LoVo (cell line): ENCODE results near the gene PCDHA10.

Source experiments
- DNase-seq: peaks from one replicate; pipeline ENCODE4 v3.0.0-alpha.2; 2016; ENCODE audit warnings: low spot score

Gene PCDHA10

GRCh38 chr5:140882591-140882899, 26.8 kb downstream of the PCDHA10 start:
- no peak for DNase-seq

- no peak for DNase-seq
These were observed 27.7 kb downstream of the PCDHA10 start for GRCh38 chr5:140883373-140883772.

- no peak for DNase-seq
These were observed 28.4 kb downstream of the PCDHA10 start for GRCh38 chr5:140883927-140884697.

GRCh38 chr5:140916325-140916724, 60.6 kb downstream of the PCDHA10 start:
- no peak for DNase-seq
